KMS-11 (cell line): Measurements from ENCODE around the gene ARMH3.
A peak's percentile ranks its signal among the peaks of the same experiment; 100 is the strongest.

Experiments used
- H2AFZ ChIP-seq: fragments of 200-600 bp; sonication (generic); 2 replicates; pipeline ENCODE4 v1.6.1; 2016; ENCODE audit warnings: antibody characterized with exemption, mixed run types, low read depth
- H3K27ac ChIP-seq: fragments of 200-600 bp; sonication (generic); 2 replicates; pipeline ENCODE4 v1.6.1; 2016; ENCODE audit warnings: mild to moderate bottlenecking, mixed run types
- H3K27me3 ChIP-seq: fragments of 200-600 bp; sonication (generic); 2 replicates; pipeline ENCODE4 v1.6.1; 2017; ENCODE audit warnings: mild to moderate bottlenecking, low read depth, mixed run types, moderate library complexity; ENCODE audit not compliant: insufficient read depth
- H3K36me3 ChIP-seq: fragments of 200-600 bp; sonication (generic); 2 replicates; pipeline ENCODE4 v1.6.1; 2017; ENCODE audit warnings: mild to moderate bottlenecking, mixed run types; ENCODE audit not compliant: insufficient read depth
- H3K4me1 ChIP-seq: fragments of 200-600 bp; sonication (generic); 2 replicates; pipeline ENCODE4 v1.6.1; 2016; ENCODE audit warnings: mild to moderate bottlenecking, low read depth, mixed run types; ENCODE audit not compliant: poor library complexity, severe bottlenecking
- H3K4me2 ChIP-seq: fragments of 200-600 bp; sonication (generic); 2 replicates; pipeline ENCODE4 v1.7.0; 2016; ENCODE audit warnings: mild to moderate bottlenecking, mixed run types
- H3K4me3 ChIP-seq: fragments of 200-600 bp; sonication (generic); IDR thresholded peaks from 2 replicates; pipeline ENCODE4 v1.6.1; 2017; ENCODE audit warnings: low read depth, low read length, mixed read lengths; ENCODE audit not compliant: insufficient read depth
- H3K79me2 ChIP-seq: fragments of 200-600 bp; sonication (generic); 2 replicates; pipeline ENCODE4 v1.6.1; 2016; ENCODE audit warnings: low read depth, mixed run types; ENCODE audit not compliant: insufficient read depth
- H3K9ac ChIP-seq: fragments of 200-600 bp; sonication (generic); 2 replicates; pipeline ENCODE4 v1.6.1; 2016; ENCODE audit warnings: mild to moderate bottlenecking, mixed run types
- H4K20me1 ChIP-seq: fragments of 200-600 bp; sonication (generic); 2 replicates; pipeline ENCODE4 v1.6.1; 2016; ENCODE audit warnings: mild to moderate bottlenecking, mixed run types; ENCODE audit not compliant: insufficient read depth
- TF ChIP-seq, protein P1 (sequence below): fragments of 200-600 bp; sonication (generic); conservative IDR thresholded peaks from 2 replicates; pipeline ENCODE4 v1.6.1; 2017; ENCODE audit warnings: low read depth, mild to moderate bottlenecking, antibody characterized with exemption, low read length, moderate library complexity, mixed read lengths

The ARMH3 gene

DNA sequence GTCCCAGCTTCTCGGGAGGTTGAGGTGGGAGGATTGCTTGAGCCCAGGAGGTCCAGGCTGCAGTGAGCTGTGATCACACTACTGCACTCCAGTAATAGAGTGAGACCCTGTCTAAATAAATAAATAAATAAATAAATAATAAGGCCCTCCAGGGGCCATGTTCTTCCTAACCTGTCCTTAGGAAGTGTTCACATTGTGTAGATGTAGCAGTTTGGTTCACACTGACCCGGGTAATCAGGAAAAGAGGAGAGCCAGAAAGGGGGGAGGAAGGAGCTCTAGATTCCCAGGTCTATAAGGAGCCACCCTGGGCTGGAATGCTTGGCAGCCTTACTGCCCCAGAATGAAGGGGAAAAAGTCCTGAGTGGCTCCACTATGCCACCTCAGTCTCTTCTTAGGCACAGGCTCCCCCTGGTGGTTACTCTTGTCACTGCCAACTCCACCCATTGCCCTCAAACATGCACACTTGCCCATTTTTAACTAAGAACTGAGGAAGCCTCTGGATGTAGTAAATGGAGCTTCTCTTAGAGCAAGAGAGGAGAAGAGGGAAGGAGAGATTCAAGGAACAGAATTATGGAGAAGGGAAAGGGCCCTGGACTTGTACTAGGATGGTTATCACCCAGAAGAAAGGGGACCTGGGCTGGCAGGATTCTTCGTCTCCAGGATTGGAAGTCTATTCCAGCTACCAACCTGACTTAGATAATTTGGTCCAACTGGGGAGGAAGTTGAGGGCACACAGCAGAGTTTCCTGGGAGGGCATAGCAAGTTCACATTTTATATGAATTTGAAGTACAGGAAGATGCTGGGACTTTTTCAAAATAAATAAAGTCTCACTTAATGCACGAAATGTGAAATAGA is 16.9 kb upstream of the ARMH3 start:
- H3K4me3 ChIP-seq, result no peak overlapping the region
- H3K27ac ChIP-seq, result no peak overlapping the region
- H3K79me2 ChIP-seq, result no peaks in the 10 kb centered on the region
- no peaks in the 10 kb centered on the region for H3K4me1 ChIP-seq
- no peak overlapping the region for H2AFZ ChIP-seq
- no peaks in the 10 kb centered on the region for H3K36me3 ChIP-seq
- H3K9ac ChIP-seq, result no peak overlapping the region
- H4K20me1 ChIP-seq, result no peaks in the 10 kb centered on the region
- H3K4me2 ChIP-seq, result no peak overlapping the region
- TF ChIP-seq, protein P1, sequence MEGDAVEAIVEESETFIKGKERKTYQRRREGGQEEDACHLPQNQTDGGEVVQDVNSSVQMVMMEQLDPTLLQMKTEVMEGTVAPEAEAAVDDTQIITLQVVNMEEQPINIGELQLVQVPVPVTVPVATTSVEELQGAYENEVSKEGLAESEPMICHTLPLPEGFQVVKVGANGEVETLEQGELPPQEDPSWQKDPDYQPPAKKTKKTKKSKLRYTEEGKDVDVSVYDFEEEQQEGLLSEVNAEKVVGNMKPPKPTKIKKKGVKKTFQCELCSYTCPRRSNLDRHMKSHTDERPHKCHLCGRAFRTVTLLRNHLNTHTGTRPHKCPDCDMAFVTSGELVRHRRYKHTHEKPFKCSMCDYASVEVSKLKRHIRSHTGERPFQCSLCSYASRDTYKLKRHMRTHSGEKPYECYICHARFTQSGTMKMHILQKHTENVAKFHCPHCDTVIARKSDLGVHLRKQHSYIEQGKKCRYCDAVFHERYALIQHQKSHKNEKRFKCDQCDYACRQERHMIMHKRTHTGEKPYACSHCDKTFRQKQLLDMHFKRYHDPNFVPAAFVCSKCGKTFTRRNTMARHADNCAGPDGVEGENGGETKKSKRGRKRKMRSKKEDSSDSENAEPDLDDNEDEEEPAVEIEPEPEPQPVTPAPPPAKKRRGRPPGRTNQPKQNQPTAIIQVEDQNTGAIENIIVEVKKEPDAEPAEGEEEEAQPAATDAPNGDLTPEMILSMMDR, result peak; percentile 92
- no peaks in the 10 kb centered on the region for H3K27me3 ChIP-seq

DNA sequence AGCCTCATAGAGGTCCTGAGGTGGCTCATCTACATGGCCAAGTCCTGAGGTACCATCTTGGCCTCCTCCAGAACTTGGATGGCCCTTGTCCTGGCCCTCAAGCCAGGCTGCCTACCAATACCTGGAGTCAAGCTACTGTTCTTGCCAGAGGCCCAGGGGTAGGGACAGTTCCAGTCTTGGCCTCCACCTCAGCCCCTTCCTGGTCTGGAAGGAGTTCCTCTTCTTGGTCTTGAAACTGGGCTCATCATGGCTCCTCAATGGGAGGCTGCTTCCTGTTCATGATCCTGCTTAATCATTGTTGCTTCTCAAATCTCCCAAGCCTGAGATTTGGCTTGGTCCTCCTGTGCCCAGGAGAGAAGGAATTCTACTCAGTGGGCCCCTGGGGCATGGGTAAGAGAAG is 13.1 kb upstream of the ARMH3 start:
- Histone ChIP-seq H3K27ac (no peak overlapping the region), H3K4me3 (no peak overlapping the region), H3K27me3 (no peaks in the 10 kb centered on the region), H3K36me3 (no peaks in the 10 kb centered on the region), H3K4me2 (no peak overlapping the region), H3K4me1 (peaks cover 8% of the 10 kb centered on the region), H3K9ac (no peak overlapping the region), H2AFZ (no peak overlapping the region), H4K20me1 (no peaks in the 10 kb centered on the region), H3K79me2 (0 out of 2 replicates have a peak, but pooled peaks cover 4% of the 10 kb centered on the region)
- TF ChIP-seq, protein P1, result no peak

DNA sequence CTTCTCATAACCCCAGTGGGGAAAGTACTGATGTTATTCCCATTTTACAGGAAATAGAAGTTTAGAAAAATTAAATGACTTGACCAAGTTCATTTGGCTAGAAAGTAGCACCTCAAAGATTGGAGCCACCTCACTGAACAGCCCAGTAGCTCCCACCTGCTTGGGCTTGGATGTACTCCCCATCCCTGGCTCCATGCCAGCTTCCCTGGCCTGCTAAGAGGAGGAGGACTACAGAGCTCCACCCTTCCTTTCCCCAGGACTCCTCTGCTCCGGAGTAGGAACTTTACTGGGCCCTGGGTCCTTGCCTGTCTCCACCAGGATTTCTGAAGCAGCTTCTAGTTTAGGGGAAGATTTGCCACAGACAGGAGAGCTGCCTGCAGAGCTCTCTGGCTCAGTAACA is 12.2 kb upstream of the ARMH3 start:
- Histone ChIP-seq H2AFZ (no peak overlapping the region), H3K36me3 (no peaks in the 10 kb centered on the region), H3K79me2 (0 out of 2 replicates have a peak, but pooled peaks cover 4% of the 10 kb centered on the region), H3K27ac (no peak overlapping the region), H3K27me3 (no peaks in the 10 kb centered on the region), H3K4me2 (no peak overlapping the region), H3K9ac (no peak overlapping the region), H4K20me1 (no peaks in the 10 kb centered on the region), H3K4me3 (no peak overlapping the region), H3K4me1 (peaks cover 9% of the 10 kb centered on the region)
- TF ChIP-seq, protein P1, result no peak

DNA sequence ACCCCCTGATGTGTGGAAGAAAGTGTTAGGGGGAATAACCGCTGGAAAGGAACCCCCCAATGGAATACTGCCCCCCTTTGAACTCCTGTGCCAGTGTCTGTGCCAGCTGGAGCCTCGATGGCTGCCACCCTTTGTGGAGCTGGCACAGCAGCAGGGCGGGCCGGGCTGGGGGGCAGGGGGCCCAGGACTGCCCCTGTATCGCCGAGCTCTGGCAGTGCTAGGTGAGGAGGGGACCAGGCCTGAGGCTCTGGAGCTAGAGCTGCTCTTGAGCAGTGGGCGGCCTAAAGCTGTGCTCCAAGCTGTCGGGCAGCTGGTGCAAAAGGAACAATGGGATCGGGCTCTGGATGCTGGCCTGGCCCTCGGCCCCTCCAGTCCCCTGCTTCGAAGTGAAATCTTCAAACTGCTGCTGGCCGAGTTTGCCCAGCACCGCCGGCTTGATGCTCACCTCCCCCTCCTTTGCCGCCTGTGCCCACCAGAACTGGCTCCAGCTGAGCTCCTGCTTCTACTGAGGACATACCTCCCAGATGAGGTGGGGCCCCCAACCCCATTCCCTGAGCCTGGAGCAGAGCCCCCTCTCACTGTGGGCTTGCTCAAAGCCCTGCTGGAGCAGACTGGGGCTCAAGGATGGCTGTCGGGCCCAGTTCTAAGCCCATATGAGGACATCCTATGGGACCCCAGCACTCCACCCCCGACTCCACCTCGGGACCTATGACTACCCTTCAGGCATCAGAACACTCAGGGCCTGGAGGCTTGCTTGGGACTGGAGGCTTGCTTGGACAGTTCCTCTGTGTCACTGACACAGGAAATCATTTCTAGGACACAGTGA is 11.3 kb upstream of the ARMH3 start:
- Histone ChIP-seq H2AFZ (no peak overlapping the region), H3K9ac (no peak overlapping the region), H4K20me1 (no peaks in the 10 kb centered on the region)

More for the DNA sequence above, 11.3 kb upstream of the ARMH3 start:
- Histone ChIP-seq H3K27me3 (no peaks in the 10 kb centered on the region), H3K79me2 (0 out of 2 replicates have a peak, but pooled peaks cover 4% of the 10 kb centered on the region), H3K4me1 (peaks cover 9% of the 10 kb centered on the region), H3K27ac (no peak overlapping the region), H3K4me3 (no peak overlapping the region), H3K4me2 (no peak overlapping the region), H3K36me3 (no peaks in the 10 kb centered on the region)
- TF ChIP-seq, protein P1, result no peak
